PFSK-1 (cell line): ENCODE measurements around the gene BTBD9.

Source experiments
- FOXP2 ChIP-seq: optimal IDR thresholded peaks from 2 replicates; pipeline ENCODE3; 2011; ENCODE audit warnings: borderline replicate concordance, control low read depth, inconsistent platforms; ENCODE audit not compliant: insufficient read depth; ENCODE audit errors: extremely low read length, extremely low read depth
- POLR2AphosphoS5 ChIP-seq: IDR thresholded peaks from 2 replicates; pipeline ENCODE4 v1.6.1; 2012; ENCODE audit warnings: low read depth, mild to moderate bottlenecking, control low read depth, low read length, moderate library complexity
- SIN3A ChIP-seq: IDR thresholded peaks from 2 replicates; pipeline ENCODE4 v1.6.1; 2012; ENCODE audit warnings: mild to moderate bottlenecking, low read length, moderate library complexity, borderline replicate concordance; ENCODE audit not compliant: insufficient read depth
- TAF1 ChIP-seq: IDR thresholded peaks from 2 replicates; pipeline ENCODE4 v1.6.1; 2012; ENCODE audit warnings: low read length, control low read depth, borderline replicate concordance; ENCODE audit not compliant: insufficient read depth
- TF ChIP-seq, protein P1 (sequence below), 2 experiments: IDR thresholded peaks; 2 replicates each; pipeline versions ENCODE4 v1.6.1 to v1.8.0; 2011 to 2012; ENCODE audit warnings: low read depth in 2 of 2, low read length in 2 of 2, control low read depth in 1 of 2, inconsistent platforms in 1 of 2, mild to moderate bottlenecking in 1 of 2, moderate library complexity in 1 of 2; ENCODE audit not compliant: insufficient read depth in 1 of 2

BTBD9 gene

DNA sequence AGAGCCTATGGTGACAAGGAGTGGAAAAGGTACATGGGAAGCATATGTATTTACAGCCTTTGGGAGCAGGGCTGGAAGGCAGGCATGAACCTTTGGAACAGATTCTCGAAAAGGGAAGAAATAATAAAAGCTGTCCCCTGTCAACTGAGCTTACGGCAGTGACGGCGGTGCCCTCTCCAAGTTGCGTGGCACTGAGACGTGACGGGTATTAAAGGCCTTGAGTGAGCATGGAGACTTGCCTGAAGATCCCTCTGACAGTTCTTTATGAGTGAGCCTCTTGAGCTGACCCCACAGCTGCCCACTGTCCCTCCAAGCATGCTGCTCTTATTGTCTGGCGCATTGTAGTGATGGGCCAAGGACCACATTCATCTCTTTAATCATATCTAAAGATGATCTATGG lies 431.7 kb downstream of the BTBD9 start:
- TF ChIP-seq POLR2AphosphoS5 (no peak), TAF1 (no peak), SIN3A (no peak), FOXP2 (no peak)
- TF ChIP-seq, protein P1, sequence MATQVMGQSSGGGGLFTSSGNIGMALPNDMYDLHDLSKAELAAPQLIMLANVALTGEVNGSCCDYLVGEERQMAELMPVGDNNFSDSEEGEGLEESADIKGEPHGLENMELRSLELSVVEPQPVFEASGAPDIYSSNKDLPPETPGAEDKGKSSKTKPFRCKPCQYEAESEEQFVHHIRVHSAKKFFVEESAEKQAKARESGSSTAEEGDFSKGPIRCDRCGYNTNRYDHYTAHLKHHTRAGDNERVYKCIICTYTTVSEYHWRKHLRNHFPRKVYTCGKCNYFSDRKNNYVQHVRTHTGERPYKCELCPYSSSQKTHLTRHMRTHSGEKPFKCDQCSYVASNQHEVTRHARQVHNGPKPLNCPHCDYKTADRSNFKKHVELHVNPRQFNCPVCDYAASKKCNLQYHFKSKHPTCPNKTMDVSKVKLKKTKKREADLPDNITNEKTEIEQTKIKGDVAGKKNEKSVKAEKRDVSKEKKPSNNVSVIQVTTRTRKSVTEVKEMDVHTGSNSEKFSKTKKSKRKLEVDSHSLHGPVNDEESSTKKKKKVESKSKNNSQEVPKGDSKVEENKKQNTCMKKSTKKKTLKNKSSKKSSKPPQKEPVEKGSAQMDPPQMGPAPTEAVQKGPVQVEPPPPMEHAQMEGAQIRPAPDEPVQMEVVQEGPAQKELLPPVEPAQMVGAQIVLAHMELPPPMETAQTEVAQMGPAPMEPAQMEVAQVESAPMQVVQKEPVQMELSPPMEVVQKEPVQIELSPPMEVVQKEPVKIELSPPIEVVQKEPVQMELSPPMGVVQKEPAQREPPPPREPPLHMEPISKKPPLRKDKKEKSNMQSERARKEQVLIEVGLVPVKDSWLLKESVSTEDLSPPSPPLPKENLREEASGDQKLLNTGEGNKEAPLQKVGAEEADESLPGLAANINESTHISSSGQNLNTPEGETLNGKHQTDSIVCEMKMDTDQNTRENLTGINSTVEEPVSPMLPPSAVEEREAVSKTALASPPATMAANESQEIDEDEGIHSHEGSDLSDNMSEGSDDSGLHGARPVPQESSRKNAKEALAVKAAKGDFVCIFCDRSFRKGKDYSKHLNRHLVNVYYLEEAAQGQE (IDR thresholded peaks at IDR 0.05; ENCODE audit: insufficient read depth in 1 of 2, low read depth in 2 of 2, low read length in 2 of 2) = no peak

DNA sequence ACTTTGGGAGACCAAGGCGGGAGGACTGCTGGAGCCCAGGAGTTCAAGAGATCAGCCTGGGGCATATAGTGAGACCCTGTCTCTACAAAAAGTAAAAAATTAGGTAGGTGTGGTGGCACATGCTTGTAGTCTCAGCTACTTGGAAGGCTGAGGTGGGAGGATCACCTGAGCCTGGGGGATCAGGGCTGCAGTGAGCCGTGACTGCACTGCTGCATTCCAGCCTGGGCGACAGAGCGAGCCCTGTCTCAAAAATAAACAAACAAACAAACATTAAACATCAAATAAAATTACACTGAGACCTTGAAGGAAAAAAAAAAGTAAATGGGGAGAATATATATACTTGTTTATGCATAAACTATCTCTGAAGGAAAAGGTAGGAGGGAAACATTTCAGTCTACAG lies 432.4 kb downstream of the BTBD9 start:
- TF ChIP-seq FOXP2 = no peak
- no peak for TF ChIP-seq TAF1
- no peak for TF ChIP-seq POLR2AphosphoS5
- no peak for TF ChIP-seq SIN3A
- TF ChIP-seq, protein P1 (IDR thresholded peaks at IDR 0.05; ENCODE audit: insufficient read depth in 1 of 2, low read depth in 2 of 2, low read length in 2 of 2) = no peak

GRCh38 chr6:38198219-38198618 lies 441.5 kb downstream of the BTBD9 start:
- TF ChIP-seq SIN3A = no peak
- TF ChIP-seq, protein P1 (IDR thresholded peaks at IDR 0.05; ENCODE audit: insufficient read depth in 1 of 2, low read depth in 2 of 2, low read length in 2 of 2) = no peak
- TF ChIP-seq FOXP2 = no peak
- TF ChIP-seq TAF1 = no peak
- no peak for TF ChIP-seq POLR2AphosphoS5

DNA sequence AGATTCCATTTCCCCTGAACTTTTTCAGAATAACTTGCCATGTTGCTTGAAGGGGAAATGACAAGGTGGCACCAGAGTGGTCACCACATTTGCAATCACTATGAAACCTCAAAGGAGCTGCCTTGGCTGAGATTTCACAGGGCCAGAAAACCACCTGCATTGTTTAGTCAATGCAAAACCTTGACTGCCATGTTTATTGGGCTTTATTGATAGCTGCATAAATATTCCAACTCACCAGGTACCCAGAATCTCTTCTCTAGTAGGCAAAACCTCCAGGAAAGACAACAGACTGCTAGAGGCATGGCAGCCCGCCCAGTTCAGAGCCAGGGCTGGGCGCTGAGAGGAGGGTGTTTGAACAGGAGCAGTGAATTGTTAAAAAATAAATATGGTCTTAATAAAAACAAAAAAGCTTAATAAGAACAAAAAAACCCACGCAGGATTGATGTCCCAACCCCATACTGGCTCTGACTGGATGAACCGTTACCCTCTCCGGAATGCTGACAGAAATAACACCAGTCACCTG lies 444.6 kb downstream of the BTBD9 start:
- TF ChIP-seq POLR2AphosphoS5 (no peak), TAF1 (no peak), SIN3A (no peak), FOXP2 (no peak)
- TF ChIP-seq, protein P1 (IDR thresholded peaks at IDR 0.05; ENCODE audit: insufficient read depth in 1 of 2, low read depth in 2 of 2, low read length in 2 of 2) = no peak

GRCh38 chr6:38194589-38194988 lies 445.1 kb downstream of the BTBD9 start:
- TF ChIP-seq, protein P1 (IDR thresholded peaks at IDR 0.05; ENCODE audit: insufficient read depth in 1 of 2, low read depth in 2 of 2, low read length in 2 of 2) = no peak
- TF ChIP-seq SIN3A (no peak), TAF1 (no peak), FOXP2 (no peak), POLR2AphosphoS5 (no peak)
